HEK293 (cell line): ENCODE results near the gene RASL10B.

Experiments used
- CTCF ChIA-PET: fragments of 350-600 bp; formaldehyde crosslinking; extraction: SDS; loops from one replicate; lab custom pipeline; 2021; ENCODE audit warnings: antibody characterized with exemption; lab: Yijun Ruan, JAX
- POLR2A ChIA-PET: fragments of 300-600 bp; formaldehyde crosslinking; extraction: SDS; loops from one replicate; lab custom pipeline; 2020; ENCODE audit warnings: antibody characterized with exemption, inconsistent platforms; lab: Yijun Ruan, JAX
- H3K27ac ChIP-seq: fragments of 200-500 bp; sonication (Bioruptor generic); 2 replicates; pipeline ENCODE4 v1.5.1; 2014; ENCODE audit warnings: low read depth, low read length, control low read depth, inconsistent platforms; ENCODE audit errors: extremely low read depth
- H3K36me3 ChIP-seq, 2 experiments: fragments of 200-500 bp in 1 of 2; sonication (Bioruptor generic) in 1 of 2; 1 replicate in 1 of 2; 2 replicates in 1 of 2; pipeline ENCODE4 v1.5.1; 2014 to 2017; ENCODE audit warnings: inconsistent platforms in 2 of 2, low read length in 2 of 2; ENCODE audit not compliant: control insufficient read depth in 2 of 2, insufficient read depth in 1 of 2
- H3K4me1 ChIP-seq: fragments of 200-500 bp; sonication (Bioruptor generic); 2 replicates; pipeline ENCODE4 v1.5.1; 2014; ENCODE audit warnings: mild to moderate bottlenecking, low read length, inconsistent platforms; ENCODE audit not compliant: control insufficient read depth, insufficient read depth
- H3K4me3 ChIP-seq: 2 replicates; pipeline ENCODE4 v1.5.1; 2011; ENCODE audit warnings: low read depth, mild to moderate bottlenecking, control low read depth, low read length, moderate library complexity
- H3K9me3 ChIP-seq: fragments of 200-500 bp; sonication (Bioruptor generic); 2 replicates; pipeline ENCODE4 v1.5.1; 2014; ENCODE audit warnings: low read depth, low read length, inconsistent platforms; ENCODE audit not compliant: control insufficient read depth, insufficient read depth
- EGR2 ChIP-seq: fragments of 450-650 bp; formaldehyde crosslinking; IDR thresholded peaks from 2 replicates; pipeline ENCODE4 v1.5.1; 2016; ENCODE audit warnings: low read depth, missing biosample characterization, missing genetic modification characterization
- GFI1B ChIP-seq: fragments of 450-650 bp; formaldehyde crosslinking; IDR thresholded peaks from 2 replicates; pipeline ENCODE4 v1.5.1; 2016; ENCODE audit warnings: missing biosample characterization, missing genetic modification characterization
- GLI4 ChIP-seq: fragments of 450-650 bp; formaldehyde crosslinking; IDR thresholded peaks from 2 replicates; pipeline ENCODE4 v1.5.1; 2016; ENCODE audit warnings: missing biosample characterization, missing genetic modification characterization
- KLF1 ChIP-seq: fragments of 450-650 bp; formaldehyde crosslinking; IDR thresholded peaks from 2 replicates; pipeline ENCODE4 v1.5.1; 2016; ENCODE audit warnings: missing biosample characterization, missing genetic modification characterization
- PATZ1 ChIP-seq: fragments of 450-650 bp; formaldehyde crosslinking; IDR thresholded peaks from 2 replicates; pipeline ENCODE4 v1.5.1; 2016; ENCODE audit warnings: missing biosample characterization, missing genetic modification characterization
- PRDM6 ChIP-seq: fragments of 450-650 bp; formaldehyde crosslinking; IDR thresholded peaks from 2 replicates; pipeline ENCODE4 v1.5.1; 2017; ENCODE audit warnings: missing biosample characterization, missing genetic modification characterization
- SP3 ChIP-seq: fragments of 450-650 bp; formaldehyde crosslinking; IDR thresholded peaks from 2 replicates; pipeline ENCODE4 v1.5.1; 2016; ENCODE audit warnings: missing biosample characterization, missing genetic modification characterization
- YY2 ChIP-seq: fragments of 450-650 bp; formaldehyde crosslinking; IDR thresholded peaks from 2 replicates; pipeline ENCODE4 v1.5.1; 2016; ENCODE audit warnings: missing biosample characterization, missing genetic modification characterization
- ZBTB17 ChIP-seq: fragments of 450-650 bp; formaldehyde crosslinking; IDR thresholded peaks from 2 replicates; pipeline ENCODE4 v1.5.1; 2016; ENCODE audit warnings: missing biosample characterization, missing genetic modification characterization
- ZIC2 ChIP-seq: fragments of 450-650 bp; formaldehyde crosslinking; IDR thresholded peaks from 2 replicates; pipeline ENCODE4 v1.5.1; 2016; ENCODE audit warnings: missing biosample characterization, missing genetic modification characterization
- ZNF10 ChIP-seq: fragments of 450-650 bp; formaldehyde crosslinking; IDR thresholded peaks from 2 replicates; pipeline ENCODE4 v1.5.1; 2017; ENCODE audit warnings: missing biosample characterization, missing genetic modification characterization
- ZNF2 ChIP-seq: fragments of 450-650 bp; formaldehyde crosslinking; IDR thresholded peaks from 2 replicates; pipeline ENCODE4 v1.5.1; 2016; ENCODE audit warnings: missing biosample characterization, missing genetic modification characterization
- ZNF211 ChIP-seq: fragments of 450-650 bp; formaldehyde crosslinking; IDR thresholded peaks from 2 replicates; pipeline ENCODE4 v1.5.1; 2016; ENCODE audit warnings: low read depth, missing biosample characterization, missing genetic modification characterization
- ZNF239 ChIP-seq: fragments of 450-650 bp; formaldehyde crosslinking; IDR thresholded peaks from 2 replicates; pipeline ENCODE4 v1.5.1; 2016; ENCODE audit warnings: missing biosample characterization, missing genetic modification characterization
- ZNF248 ChIP-seq: fragments of 450-650 bp; formaldehyde crosslinking; IDR thresholded peaks from 2 replicates; pipeline ENCODE4 v1.5.1; 2017; ENCODE audit warnings: missing biosample characterization, missing genetic modification characterization
- ZNF311 ChIP-seq: fragments of 450-650 bp; formaldehyde crosslinking; IDR thresholded peaks from 2 replicates; pipeline ENCODE4 v1.5.1; 2017; ENCODE audit warnings: missing biosample characterization, missing genetic modification characterization, borderline replicate concordance
- ZNF350 ChIP-seq: fragments of 450-650 bp; formaldehyde crosslinking; IDR thresholded peaks from 2 replicates; pipeline ENCODE4 v1.5.0; 2017; ENCODE audit warnings: missing biosample characterization, mild to moderate bottlenecking, missing genetic modification characterization
- ZNF394 ChIP-seq: fragments of 450-650 bp; formaldehyde crosslinking; IDR thresholded peaks from 2 replicates; pipeline ENCODE4 v1.5.1; 2016; ENCODE audit warnings: missing biosample characterization, missing genetic modification characterization, mild to moderate bottlenecking, moderate library complexity, borderline replicate concordance
- ZNF426 ChIP-seq: fragments of 450-650 bp; formaldehyde crosslinking; IDR thresholded peaks from 2 replicates; pipeline ENCODE4 v1.5.1; 2017; ENCODE audit warnings: missing biosample characterization, missing genetic modification characterization, mild to moderate bottlenecking, inconsistent platforms, moderate library complexity
- ZNF529 ChIP-seq: fragments of 450-650 bp; formaldehyde crosslinking; IDR thresholded peaks from 2 replicates; pipeline ENCODE4 v1.5.1; 2017; ENCODE audit warnings: missing genetic modification characterization, missing biosample characterization; ENCODE audit not compliant: insufficient replicate concordance
- ZNF560 ChIP-seq: fragments of 450-650 bp; formaldehyde crosslinking; IDR thresholded peaks from 2 replicates; pipeline ENCODE4 v1.5.1; 2017; ENCODE audit warnings: missing biosample characterization, missing genetic modification characterization, borderline replicate concordance
- ZNF600 ChIP-seq: fragments of 450-650 bp; formaldehyde crosslinking; IDR thresholded peaks from 2 replicates; pipeline ENCODE4 v1.5.1; 2016; ENCODE audit warnings: missing biosample characterization, missing genetic modification characterization
- ZNF707 ChIP-seq: fragments of 450-650 bp; formaldehyde crosslinking; IDR thresholded peaks from 2 replicates; pipeline ENCODE4 v1.5.1; 2016; ENCODE audit warnings: missing biosample characterization, missing genetic modification characterization
- ZNF747 ChIP-seq: fragments of 450-650 bp; formaldehyde crosslinking; IDR thresholded peaks from 2 replicates; pipeline ENCODE4 v1.5.1; 2016; ENCODE audit warnings: missing biosample characterization, missing genetic modification characterization
- ZNF843 ChIP-seq: fragments of 450-650 bp; formaldehyde crosslinking; IDR thresholded peaks from 2 replicates; pipeline ENCODE4 v1.5.1; 2016; ENCODE audit warnings: missing biosample characterization, missing genetic modification characterization
- TF ChIP-seq, protein P1 (sequence below): fragments of 450-650 bp; formaldehyde crosslinking; optimal IDR thresholded peaks from 2 replicates; pipeline ENCODE3; 2016; ENCODE audit warnings: missing biosample characterization, mild to moderate bottlenecking, missing genetic modification characterization
- TF ChIP-seq, protein P2 (sequence below): fragments of 450-650 bp; formaldehyde crosslinking; IDR thresholded peaks from 2 replicates; pipeline ENCODE4 v1.5.1; 2016; ENCODE audit warnings: missing biosample characterization, missing genetic modification characterization

Gene RASL10B

DNA sequence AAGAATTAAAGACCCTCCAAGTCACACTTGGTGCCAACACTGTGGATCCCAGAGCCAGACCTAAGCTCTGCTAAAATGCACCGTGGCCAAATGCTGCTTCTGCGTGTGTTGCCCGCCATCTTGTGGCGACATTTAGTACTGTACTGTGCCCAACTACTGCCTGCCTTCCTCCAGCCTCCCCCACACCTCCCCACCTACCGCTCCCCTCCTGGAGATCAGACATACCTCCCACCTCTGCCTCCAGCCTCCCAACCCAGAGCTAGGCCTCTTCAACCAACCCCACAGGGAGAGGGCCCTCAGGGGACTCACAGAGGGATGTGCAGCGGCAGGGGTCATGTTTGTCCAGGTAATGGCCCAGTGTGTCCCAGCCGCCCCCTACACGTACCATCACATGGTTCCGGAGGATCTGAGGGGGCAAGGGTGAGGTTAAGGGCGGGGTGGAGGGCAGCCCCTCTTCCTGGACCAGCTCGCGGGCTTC, 16.1 kb downstream of the RASL10B start (continued):
- 0 out of 2 replicates have a peak, but pooled peaks have one; percentile 40 for TF ChIP-seq PATZ1 (tag by site-specific recombination)
- TF ChIP-seq ZNF707 (tag by site-specific recombination): no peak
- no peak for TF ChIP-seq GFI1B (tag by site-specific recombination)
- TF ChIP-seq ZNF239: no peak
- TF ChIP-seq KLF1: no peak
- TF ChIP-seq ZNF394: no peak
- TF ChIP-seq ZNF529: no peak
- 0 out of 2 replicates have a peak, but pooled peaks have one; percentile 34 for TF ChIP-seq ZNF2
- peak; percentile 97 for TF ChIP-seq ZIC2 (tag by site-specific recombination)
- TF ChIP-seq, protein P1, sequence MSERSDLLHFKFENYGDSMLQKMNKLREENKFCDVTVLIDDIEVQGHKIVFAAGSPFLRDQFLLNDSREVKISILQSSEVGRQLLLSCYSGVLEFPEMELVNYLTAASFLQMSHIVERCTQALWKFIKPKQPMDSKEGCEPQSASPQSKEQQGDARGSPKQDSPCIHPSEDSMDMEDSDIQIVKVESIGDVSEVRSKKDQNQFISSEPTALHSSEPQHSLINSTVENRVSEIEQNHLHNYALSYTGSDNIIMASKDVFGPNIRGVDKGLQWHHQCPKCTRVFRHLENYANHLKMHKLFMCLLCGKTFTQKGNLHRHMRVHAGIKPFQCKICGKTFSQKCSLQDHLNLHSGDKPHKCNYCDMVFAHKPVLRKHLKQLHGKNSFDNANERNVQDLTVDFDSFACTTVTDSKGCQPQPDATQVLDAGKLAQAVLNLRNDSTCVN: no peak
- TF ChIP-seq ZNF560 (tag by site-specific recombination): no peak
- no peak for TF ChIP-seq ZNF350 (tag by site-specific recombination)

- no peaks in the 10 kb centered on the region for H3K36me3 ChIP-seq
- CTCF ChIA-PET: interaction anchor here (0.5 to 11.6 kb wide), 33 partner anchors 8 to 1323 kb away, joined by 3 to 321 read pairs (median 8); partner anchors contain the start of genes C17orf50, RASL10B, SLFN12L and TAF15
- POLR2A ChIA-PET: interaction anchor here (1.4 to 2.3 kb wide), 2 partner anchors 12 to 170 kb away, joined by 4 to 7 read pairs; partner anchors contain the start of gene PEX12
- peak; percentile 37; the same call in 1 of the 2 replicates for TF ChIP-seq ZBTB17 (tag by site-specific recombination)
- no peak for TF ChIP-seq ZNF394
- no peak for TF ChIP-seq ZNF311
- H3K4me3 ChIP-seq: no peak overlapping the region
- no peak overlapping the region for H3K27ac ChIP-seq
- no peaks in the 10 kb centered on the region for H3K9me3 ChIP-seq
- no peaks in the 10 kb centered on the region for H3K4me1 ChIP-seq
These were observed 17.0 kb downstream of the RASL10B start for GRCh38 chr17:35748341-35748841.

DNA sequence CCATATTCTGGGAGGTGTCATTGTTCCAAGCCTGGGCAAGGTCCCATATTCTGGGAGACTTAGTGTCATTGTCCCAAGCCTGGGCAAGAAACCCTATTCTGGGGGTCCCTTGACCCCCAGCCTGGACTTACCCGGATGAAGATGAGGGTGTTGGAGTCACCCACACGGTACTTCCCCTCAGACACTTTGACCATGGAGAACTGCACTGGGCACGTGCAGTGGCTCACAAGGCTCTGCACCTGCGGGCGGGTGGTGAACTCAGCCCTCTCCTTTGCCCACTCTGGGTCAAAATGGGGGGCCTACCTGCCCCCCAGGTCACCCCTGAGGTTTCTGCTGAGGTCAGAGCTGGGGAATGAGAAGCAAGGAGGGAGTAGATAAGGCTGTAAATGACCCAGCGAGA, 17.5 kb downstream of the RASL10B start:
- ChIA-PET POLR2A (interaction anchor here (2.3 kb wide), 1 partner anchor 171 kb away, joined by 7 read pairs; the partner anchor contains the start of gene PEX12), CTCF (interaction anchor here (0.5 to 11.6 kb wide), 15 partner anchors 9 to 1324 kb away, joined by 3 to 321 read pairs (median 5); partner anchors contain the start of gene RASL10B)
- H3K4me1 ChIP-seq: no peaks in the 10 kb centered on the region
- H3K9me3 ChIP-seq: no peaks in the 10 kb centered on the region
- H3K4me3 ChIP-seq: no peak overlapping the region
- no peak overlapping the region for H3K27ac ChIP-seq
- H3K36me3 ChIP-seq: no peaks in the 10 kb centered on the region
- TF ChIP-seq ZNF211: no peak
- no peak for TF ChIP-seq EGR2 (tag by site-specific recombination)
- TF ChIP-seq YY2 (tag by site-specific recombination): no peak
- no peak for TF ChIP-seq SP3
- no peak for TF ChIP-seq GFI1B (tag by site-specific recombination)
- no peak for TF ChIP-seq ZNF10 (tag by site-specific recombination)
- TF ChIP-seq, protein P2, sequence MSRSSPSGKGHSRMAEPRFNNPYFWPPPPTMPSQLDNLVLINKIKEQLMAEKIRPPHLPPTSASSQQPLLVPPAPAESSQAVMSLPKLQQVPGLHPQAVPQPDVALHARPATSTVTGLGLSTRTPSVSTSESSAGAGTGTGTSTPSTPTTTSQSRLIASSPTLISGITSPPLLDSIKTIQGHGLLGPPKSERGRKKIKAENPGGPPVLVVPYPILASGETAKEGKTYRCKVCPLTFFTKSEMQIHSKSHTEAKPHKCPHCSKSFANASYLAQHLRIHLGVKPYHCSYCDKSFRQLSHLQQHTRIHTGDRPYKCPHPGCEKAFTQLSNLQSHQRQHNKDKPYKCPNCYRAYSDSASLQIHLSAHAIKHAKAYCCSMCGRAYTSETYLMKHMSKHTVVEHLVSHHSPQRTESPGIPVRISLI: no peak
- no peak for TF ChIP-seq PATZ1 (tag by site-specific recombination)
- no peak for TF ChIP-seq ZNF248 (tag by site-specific recombination)
- no peak for TF ChIP-seq ZNF747 (tag by site-specific recombination)
- no peak for TF ChIP-seq ZNF600 (tag by site-specific recombination)
- TF ChIP-seq ZNF426 (tag by site-specific recombination): no peak
- TF ChIP-seq PRDM6: no peak
- no peak for TF ChIP-seq ZNF843
- TF ChIP-seq GLI4: no peak
